ENCODE results near the gene CASS4. TPM values are rescaled to one million over a fixed set of nuclear protein-coding genes. Genes with fewer than 3 reads are reported as not detected.

CASS4 gene
- total RNA-seq, 2 experiments from 2014 or later = 10.9 to 21.8 TPM

- CTCF ChIA-PET = interaction anchor here (1.2 to 3.1 kb wide), 3 partner anchors 9 to 25 kb away, joined by 4 to 7 read pairs (median 5); no protein-coding TSS in a partner anchor
- H3K27ac Mint-ChIP-seq = no peak overlapping the region
- peaks cover 75% of the 10 kb centered on the region for H3K4me1 Mint-ChIP-seq
- no peaks in the 10 kb centered on the region for H3K27me3 Mint-ChIP-seq
- no peak overlapping the region for H3K4me3 Mint-ChIP-seq
- H3K36me3 Mint-ChIP-seq = peaks cover 39% of the 10 kb centered on the region
- no peak for ATAC-seq
- H3K9me3 Mint-ChIP-seq (ENCODE audit: low read depth) = no peaks in the 10 kb centered on the region
- DNase-seq = no peak
Observed at GRCh38 chr20:56420028-56420427, 8.0 kb downstream of the CASS4 start.

- Mint-ChIP-seq H3K9me3 (ENCODE audit: low read depth) (no peaks in the 10 kb centered on the region), H3K4me1 (peaks cover 72% of the 10 kb centered on the region), H3K27ac (peak overlapping the region; percentile 50), H3K27me3 (no peaks in the 10 kb centered on the region), H3K36me3 (peaks cover 38% of the 10 kb centered on the region), H3K4me3 (no peak overlapping the region)
- CTCF ChIA-PET = interaction anchor here (1.2 to 3.8 kb wide), 5 partner anchors 8 to 37 kb away, joined by 3 to 19 read pairs (median 4); partner anchors contain the start of gene CASS4
- ATAC-seq (no peak), DNase-seq (no peak)
Observed at GRCh38 chr20:56420940-56421688, 9.1 kb downstream of the CASS4 start.

- no peak overlapping the region for H3K4me3 Mint-ChIP-seq
- ATAC-seq (no peak), DNase-seq (no peak)
- no peaks in the 10 kb centered on the region for H3K9me3 Mint-ChIP-seq (ENCODE audit: low read depth)
- CTCF ChIA-PET = interaction anchor here (0.8 to 3.8 kb wide), 5 partner anchors 9 to 36 kb away, joined by 3 to 19 read pairs (median 3); partner anchors contain the start of gene CASS4
- peak overlapping the region; percentile 70 for H3K27ac Mint-ChIP-seq
- H3K27me3 Mint-ChIP-seq = no peaks in the 10 kb centered on the region
- H3K36me3 Mint-ChIP-seq = peaks cover 33% of the 10 kb centered on the region
- peaks cover 62% of the 10 kb centered on the region for H3K4me1 Mint-ChIP-seq
Observed at GRCh38 chr20:56422076-56422823, 10.2 kb downstream of the CASS4 start.

GRCh38 chr20:56422824-56423189, 10.7 kb downstream of the CASS4 start:
- ATAC-seq (no peak), DNase-seq (no peak)
- Mint-ChIP-seq H3K36me3 (peaks cover 28% of the 10 kb centered on the region), H3K27ac (peak overlapping the region; percentile 70), H3K4me3 (no peak overlapping the region), H3K27me3 (no peaks in the 10 kb centered on the region), H3K4me1 (peaks cover 59% of the 10 kb centered on the region), H3K9me3 (ENCODE audit: low read depth) (no peaks in the 10 kb centered on the region)
- CTCF ChIA-PET = interaction anchor here (0.8 to 3.8 kb wide), 4 partner anchors 9 to 31 kb away, joined by 3 to 19 read pairs (median 10); partner anchors contain the start of gene CASS4

GRCh38 chr20:56423211-56423610, 11.2 kb downstream of the CASS4 start:
- Mint-ChIP-seq H3K9me3 (ENCODE audit: low read depth) (no peaks in the 10 kb centered on the region), H3K4me3 (no peak overlapping the region), H3K36me3 (peaks cover 24% of the 10 kb centered on the region), H3K4me1 (peaks cover 58% of the 10 kb centered on the region), H3K27me3 (no peaks in the 10 kb centered on the region), H3K27ac (no peak overlapping the region)
- CTCF ChIA-PET = interaction anchor here (0.8 to 3.8 kb wide), 4 partner anchors 8 to 31 kb away, joined by 3 to 19 read pairs (median 10); partner anchors contain the start of gene CASS4
- ATAC-seq (no peak), DNase-seq (no peak)

- H3K4me1 Mint-ChIP-seq = peaks cover 58% of the 10 kb centered on the region
- H3K9me3 Mint-ChIP-seq (ENCODE audit: low read depth) = no peaks in the 10 kb centered on the region
- H3K36me3 Mint-ChIP-seq = peaks cover 20% of the 10 kb centered on the region
- H3K27ac Mint-ChIP-seq = no peak overlapping the region
- CTCF ChIA-PET = interaction anchor here (1.6 to 3.8 kb wide), 3 partner anchors 8 to 30 kb away, joined by 3 to 19 read pairs (median 18); partner anchors contain the start of gene CASS4
- ATAC-seq (no peak), DNase-seq (no peak)
- no peaks in the 10 kb centered on the region for H3K27me3 Mint-ChIP-seq
- H3K4me3 Mint-ChIP-seq = no peak overlapping the region
Observed at GRCh38 chr20:56423886-56424285, 11.8 kb downstream of the CASS4 start.

GRCh38 chr20:56424931-56425330, 12.9 kb downstream of the CASS4 start:
- no peak overlapping the region for H3K4me3 Mint-ChIP-seq
- H3K4me1 Mint-ChIP-seq = peaks cover 61% of the 10 kb centered on the region
- no peaks in the 10 kb centered on the region for H3K27me3 Mint-ChIP-seq
- no peak overlapping the region for H3K27ac Mint-ChIP-seq
- peaks cover 26% of the 10 kb centered on the region for H3K36me3 Mint-ChIP-seq
- no peaks in the 10 kb centered on the region for H3K9me3 Mint-ChIP-seq (ENCODE audit: low read depth)
- ATAC-seq (no peak), DNase-seq (no peak)
- CTCF ChIA-PET = interaction anchor here (1.4 to 3.8 kb wide), 2 partner anchors 12 to 24 kb away, joined by 3 to 18 read pairs; partner anchors contain the start of gene CASS4

- peaks cover 58% of the 10 kb centered on the region for H3K4me1 Mint-ChIP-seq
- H3K36me3 Mint-ChIP-seq = peaks cover 25% of the 10 kb centered on the region
- H3K27ac Mint-ChIP-seq = no peak overlapping the region
- H3K4me3 Mint-ChIP-seq = no peak overlapping the region
- CTCF ChIA-PET = interaction anchor here (1.4 kb wide), 1 partner anchor 25 kb away, joined by 3 read pairs; no protein-coding TSS in a partner anchor
- ATAC-seq = no peak
- no peaks in the 10 kb centered on the region for H3K27me3 Mint-ChIP-seq
- H3K9me3 Mint-ChIP-seq (ENCODE audit: low read depth) = no peaks in the 10 kb centered on the region
- DNase-seq = no peak
Observed at GRCh38 chr20:56426026-56426425, 14.0 kb downstream of the CASS4 start.

- no peak for DNase-seq
- no peak for ATAC-seq
- Mint-ChIP-seq H3K4me1 (peaks cover 51% of the 10 kb centered on the region), H3K4me3 (no peak overlapping the region), H3K27ac (no peak overlapping the region), H3K27me3 (no peaks in the 10 kb centered on the region), H3K36me3 (peaks cover 23% of the 10 kb centered on the region), H3K9me3 (ENCODE audit: low read depth) (no peaks in the 10 kb centered on the region)
- CTCF ChIA-PET = no interaction called here
Observed at GRCh38 chr20:56426926-56427325, 14.9 kb downstream of the CASS4 start.

- CTCF ChIA-PET = interaction anchor here (1.8 kb wide), 1 partner anchor 12 kb away, joined by 4 read pairs; no protein-coding TSS in a partner anchor
- DNase-seq = no peak
- no peaks in the 10 kb centered on the region for H3K27me3 Mint-ChIP-seq
- peaks cover 21% of the 10 kb centered on the region for H3K36me3 Mint-ChIP-seq
- ATAC-seq = no peak
- H3K4me3 Mint-ChIP-seq = no peak overlapping the region
- H3K4me1 Mint-ChIP-seq = peaks cover 42% of the 10 kb centered on the region
- H3K27ac Mint-ChIP-seq = no peak overlapping the region
- no peaks in the 10 kb centered on the region for H3K9me3 Mint-ChIP-seq (ENCODE audit: low read depth)
Observed at GRCh38 chr20:56427797-56428196, 15.7 kb downstream of the CASS4 start.

- DNase-seq (no peak), ATAC-seq (no peak)
- Mint-ChIP-seq H3K27ac (no peak overlapping the region), H3K9me3 (ENCODE audit: low read depth) (no peaks in the 10 kb centered on the region), H3K27me3 (no peaks in the 10 kb centered on the region), H3K36me3 (peaks cover 23% of the 10 kb centered on the region), H3K4me1 (peaks cover 43% of the 10 kb centered on the region), H3K4me3 (no peak overlapping the region)
- CTCF ChIA-PET = interaction anchor here (1.3 to 1.8 kb wide), 2 partner anchors 9 to 11 kb away, joined by 4 to 5 read pairs; no protein-coding TSS in a partner anchor
Observed at GRCh38 chr20:56428410-56428809, 16.4 kb downstream of the CASS4 start.

- DNase-seq = no peak
- peak overlapping the region; percentile 85 for H3K27ac Mint-ChIP-seq
Observed at GRCh38 chr20:56428881-56429280, 16.8 kb downstream of the CASS4 start.

GRCh38 chr20:56429502-56429901, 17.4 kb downstream of the CASS4 start:
- Mint-ChIP-seq H3K27me3 (no peaks in the 10 kb centered on the region), H3K4me1 (peaks cover 49% of the 10 kb centered on the region), H3K9me3 (ENCODE audit: low read depth) (no peaks in the 10 kb centered on the region), H3K4me3 (peak overlapping the region; percentile 62), H3K36me3 (peaks cover 23% of the 10 kb centered on the region), H3K27ac (peak overlapping the region; percentile 85)
- CTCF ChIA-PET = interaction anchor here (0.6 to 4.1 kb wide), 3 partner anchors 7 to 12 kb away, joined by 3 to 19 read pairs (median 5); no protein-coding TSS in a partner anchor
- DNase-seq = no peak
- ATAC-seq = peak; percentile 49

More at GRCh38 chr20:56428881-56429280, 16.8 kb downstream of the CASS4 start:
- no peaks in the 10 kb centered on the region for H3K27me3 Mint-ChIP-seq
- H3K36me3 Mint-ChIP-seq = peaks cover 23% of the 10 kb centered on the region
- CTCF ChIA-PET = interaction anchor here (1.3 to 1.8 kb wide), 2 partner anchors 9 to 11 kb away, joined by 4 to 5 read pairs; no protein-coding TSS in a partner anchor
- peaks cover 47% of the 10 kb centered on the region for H3K4me1 Mint-ChIP-seq
- H3K9me3 Mint-ChIP-seq (ENCODE audit: low read depth) = no peaks in the 10 kb centered on the region
- H3K4me3 Mint-ChIP-seq = peak overlapping the region; percentile 62
- ATAC-seq = no peak
